HEK293 (cell line): ENCODE results near the gene STK39.

ENCODE experiments used
- BCL11B ChIP-seq: fragments of 450-650 bp; formaldehyde crosslinking; IDR thresholded peaks from 2 replicates; pipeline ENCODE4 v1.5.1; 2016; ENCODE audit warnings: low read depth, missing biosample characterization, missing genetic modification characterization
- GLI2 ChIP-seq: fragments of 450-650 bp; formaldehyde crosslinking; IDR thresholded peaks from 2 replicates; pipeline ENCODE4; 2017; ENCODE audit warnings: missing biosample characterization, missing genetic modification characterization, low read depth, borderline replicate concordance
- GLIS2 ChIP-seq: fragments of 450-650 bp; formaldehyde crosslinking; IDR thresholded peaks from 2 replicates; pipeline ENCODE4 v1.5.1; 2016; ENCODE audit warnings: missing biosample characterization, missing genetic modification characterization
- KLF16 ChIP-seq: fragments of 450-650 bp; formaldehyde crosslinking; IDR thresholded peaks from 2 replicates; pipeline ENCODE4 v1.5.1; 2017; ENCODE audit warnings: missing biosample characterization, missing genetic modification characterization
- PBX3 ChIP-seq: sonication (generic); formaldehyde crosslinking; IDR thresholded peaks from 2 replicates; pipeline ENCODE4 v1.8.1; 2022; ENCODE audit warnings: mild to moderate bottlenecking, moderate library complexity, missing genetic modification reagents
- RBAK ChIP-seq: fragments of 450-650 bp; formaldehyde crosslinking; IDR thresholded peaks from 2 replicates; pipeline ENCODE4 v1.5.1; 2016; ENCODE audit warnings: missing biosample characterization, missing genetic modification characterization
- SCRT1 ChIP-seq: fragments of 450-650 bp; formaldehyde crosslinking; IDR thresholded peaks from 2 replicates; pipeline ENCODE4 v1.5.1; 2016; ENCODE audit warnings: missing biosample characterization, missing genetic modification characterization, borderline replicate concordance
- SP2 ChIP-seq: fragments of 450-650 bp; formaldehyde crosslinking; IDR thresholded peaks from 2 replicates; pipeline ENCODE4 v1.5.1; 2016; ENCODE audit warnings: missing biosample characterization, missing genetic modification characterization
- ZBTB11 ChIP-seq: fragments of 450-650 bp; formaldehyde crosslinking; conservative IDR thresholded peaks from 2 replicates; pipeline ENCODE4 v1.5.1; 2016; ENCODE audit warnings: low read depth, missing biosample characterization, missing genetic modification characterization
- ZBTB17 ChIP-seq: fragments of 450-650 bp; formaldehyde crosslinking; IDR thresholded peaks from 2 replicates; pipeline ENCODE4 v1.5.1; 2016; ENCODE audit warnings: missing biosample characterization, missing genetic modification characterization
- ZBTB20 ChIP-seq: fragments of 450-650 bp; formaldehyde crosslinking; IDR thresholded peaks from 2 replicates; pipeline ENCODE4 v1.5.1; 2016; ENCODE audit warnings: missing biosample characterization, missing genetic modification characterization
- ZBTB44 ChIP-seq: fragments of 450-650 bp; IDR thresholded peaks from 2 replicates; pipeline ENCODE4 v1.5.1; 2018; ENCODE audit warnings: missing biosample characterization, mild to moderate bottlenecking, missing genetic modification characterization
- ZBTB48 ChIP-seq: fragments of 450-650 bp; formaldehyde crosslinking; IDR thresholded peaks from 2 replicates; pipeline ENCODE4 v1.5.1; 2016; ENCODE audit warnings: missing biosample characterization, missing genetic modification characterization
- ZBTB8A ChIP-seq: fragments of 450-650 bp; formaldehyde crosslinking; IDR thresholded peaks from 2 replicates; pipeline ENCODE4 v1.5.1; 2016; ENCODE audit warnings: missing biosample characterization, missing genetic modification characterization
- ZIC2 ChIP-seq: fragments of 450-650 bp; formaldehyde crosslinking; IDR thresholded peaks from 2 replicates; pipeline ENCODE4 v1.5.1; 2016; ENCODE audit warnings: missing biosample characterization, missing genetic modification characterization
- ZNF211 ChIP-seq: fragments of 450-650 bp; formaldehyde crosslinking; IDR thresholded peaks from 2 replicates; pipeline ENCODE4 v1.5.1; 2016; ENCODE audit warnings: low read depth, missing biosample characterization, missing genetic modification characterization
- ZNF26 ChIP-seq: fragments of 450-650 bp; formaldehyde crosslinking; IDR thresholded peaks from 2 replicates; pipeline ENCODE4 v1.5.1; 2016; ENCODE audit warnings: missing biosample characterization, missing genetic modification characterization
- ZNF302 ChIP-seq: fragments of 450-650 bp; formaldehyde crosslinking; IDR thresholded peaks from 2 replicates; pipeline ENCODE4 v1.5.1; 2016; ENCODE audit warnings: missing biosample characterization, missing genetic modification characterization, low read depth
- ZNF366 ChIP-seq: fragments of 450-650 bp; formaldehyde crosslinking; conservative IDR thresholded peaks from 2 replicates; pipeline ENCODE4 v1.5.1; 2016; ENCODE audit warnings: missing biosample characterization, missing genetic modification characterization
- ZNF394 ChIP-seq: fragments of 450-650 bp; formaldehyde crosslinking; IDR thresholded peaks from 2 replicates; pipeline ENCODE4 v1.5.1; 2016; ENCODE audit warnings: missing biosample characterization, missing genetic modification characterization, mild to moderate bottlenecking, moderate library complexity, borderline replicate concordance
- ZNF48 ChIP-seq: fragments of 450-650 bp; formaldehyde crosslinking; IDR thresholded peaks from 2 replicates; pipeline ENCODE4 v1.5.1; 2016; ENCODE audit warnings: missing biosample characterization, missing genetic modification characterization
- ZNF488 ChIP-seq: fragments of 450-650 bp; formaldehyde crosslinking; IDR thresholded peaks from 2 replicates; pipeline ENCODE4 v1.5.1; 2016; ENCODE audit warnings: missing biosample characterization, missing genetic modification characterization
- ZNF501 ChIP-seq: fragments of 450-650 bp; formaldehyde crosslinking; IDR thresholded peaks from 2 replicates; pipeline ENCODE4 v1.5.1; 2016; ENCODE audit warnings: missing biosample characterization, missing genetic modification characterization
- ZNF571 ChIP-seq: fragments of 450-650 bp; formaldehyde crosslinking; IDR thresholded peaks from 2 replicates; pipeline ENCODE4 v1.5.0; 2017; ENCODE audit warnings: missing biosample characterization, missing genetic modification characterization
- ZNF600 ChIP-seq: fragments of 450-650 bp; formaldehyde crosslinking; IDR thresholded peaks from 2 replicates; pipeline ENCODE4 v1.5.1; 2016; ENCODE audit warnings: missing biosample characterization, missing genetic modification characterization
- ZNF610 ChIP-seq: fragments of 450-650 bp; formaldehyde crosslinking; IDR thresholded peaks from 2 replicates; pipeline ENCODE4 v1.5.1; 2016; ENCODE audit warnings: missing biosample characterization, missing genetic modification characterization, borderline replicate concordance
- ZNF621 ChIP-seq: fragments of 450-650 bp; formaldehyde crosslinking; IDR thresholded peaks from 2 replicates; pipeline ENCODE4 v1.5.1; 2017; ENCODE audit warnings: missing biosample characterization, missing genetic modification characterization
- ZNF704 ChIP-seq: fragments of 450-650 bp; formaldehyde crosslinking; IDR thresholded peaks from 2 replicates; pipeline ENCODE4 v1.5.1; 2016; ENCODE audit warnings: missing biosample characterization, missing genetic modification characterization
- ZNF747 ChIP-seq: fragments of 450-650 bp; formaldehyde crosslinking; IDR thresholded peaks from 2 replicates; pipeline ENCODE4 v1.5.1; 2016; ENCODE audit warnings: missing biosample characterization, missing genetic modification characterization
- ZNF791 ChIP-seq: fragments of 450-650 bp; formaldehyde crosslinking; IDR thresholded peaks from 2 replicates; pipeline ENCODE4 v1.5.1; 2016; ENCODE audit warnings: missing biosample characterization, missing genetic modification characterization

STK39 gene

GRCh38 chr2:168247341-168248261, at the start of gene STK39 (continued):
- TF ChIP-seq ZNF366, result peak; percentile 19; the same call in 1 of the 2 replicates
- TF ChIP-seq ZNF211 (tag by site-specific recombination), result no peak
- TF ChIP-seq ZBTB44, result no peak
- TF ChIP-seq SP2 (tag by site-specific recombination), result peak; percentile 23; the same call in 1 of the 2 replicates
- TF ChIP-seq ZNF26 (tag by site-specific recombination), result no peak
- no peak for TF ChIP-seq ZNF302 (tag by site-specific recombination)
- TF ChIP-seq ZNF600 (tag by site-specific recombination), result 0 out of 2 replicates have a peak, but pooled peaks have one; percentile 27
- TF ChIP-seq ZNF704 (tag by site-specific recombination), result no peak
- 0 out of 2 replicates have a peak, but pooled peaks have one; percentile 24 for TF ChIP-seq ZNF610 (tag by site-specific recombination)
- TF ChIP-seq GLIS2 (tag by site-specific recombination), result peak; percentile 94
- TF ChIP-seq ZNF48 (tag by site-specific recombination), result no peak
- TF ChIP-seq KLF16 (tag by site-specific recombination), result peak; percentile 37; the same call in 1 of the 2 replicates
- TF ChIP-seq ZIC2 (tag by site-specific recombination), result peak; percentile 33
- peak; percentile 25; the same call in 1 of the 2 replicates for TF ChIP-seq ZNF394
- 0 out of 2 replicates have a peak, but pooled peaks have one; percentile 28 for TF ChIP-seq ZNF501 (tag by site-specific recombination)
- 0 out of 2 replicates have a peak, but pooled peaks have one; percentile 20 for TF ChIP-seq PBX3 (CRISPR knock-in tag)
- TF ChIP-seq ZNF571 (tag by site-specific recombination), result no peak
- TF ChIP-seq BCL11B (tag by site-specific recombination), result no peak
- TF ChIP-seq ZNF747 (tag by site-specific recombination), result no peak
- TF ChIP-seq SCRT1 (tag by site-specific recombination), result no peak
- no peak for TF ChIP-seq ZNF488
- no peak; the same call in 1 of the 2 replicates for TF ChIP-seq ZBTB11 (tag by site-specific recombination)
- peak; percentile 60; the same call in 1 of the 2 replicates for TF ChIP-seq ZBTB48 (tag by site-specific recombination)
- no peak for TF ChIP-seq GLI2 (tag by site-specific recombination)
- TF ChIP-seq ZBTB8A (tag by site-specific recombination), result peak; percentile 79
- TF ChIP-seq ZBTB17 (tag by site-specific recombination), result peak; percentile 48
- no peak for TF ChIP-seq RBAK
- no peak for TF ChIP-seq ZNF621 (tag by site-specific recombination)
- peak; percentile 67; the same call in 1 of the 2 replicates for TF ChIP-seq ZBTB20 (tag by site-specific recombination)
- no peak for TF ChIP-seq ZNF791 (tag by site-specific recombination)
